Measurements from ENCODE around the gene FFAR3.
"Not testable (repeated sequence)": the region's sequence is repeated elsewhere in the genome, so short reads cannot be mapped to it uniquely, and the experiment has no call there.

The FFAR3 gene

DNA sequence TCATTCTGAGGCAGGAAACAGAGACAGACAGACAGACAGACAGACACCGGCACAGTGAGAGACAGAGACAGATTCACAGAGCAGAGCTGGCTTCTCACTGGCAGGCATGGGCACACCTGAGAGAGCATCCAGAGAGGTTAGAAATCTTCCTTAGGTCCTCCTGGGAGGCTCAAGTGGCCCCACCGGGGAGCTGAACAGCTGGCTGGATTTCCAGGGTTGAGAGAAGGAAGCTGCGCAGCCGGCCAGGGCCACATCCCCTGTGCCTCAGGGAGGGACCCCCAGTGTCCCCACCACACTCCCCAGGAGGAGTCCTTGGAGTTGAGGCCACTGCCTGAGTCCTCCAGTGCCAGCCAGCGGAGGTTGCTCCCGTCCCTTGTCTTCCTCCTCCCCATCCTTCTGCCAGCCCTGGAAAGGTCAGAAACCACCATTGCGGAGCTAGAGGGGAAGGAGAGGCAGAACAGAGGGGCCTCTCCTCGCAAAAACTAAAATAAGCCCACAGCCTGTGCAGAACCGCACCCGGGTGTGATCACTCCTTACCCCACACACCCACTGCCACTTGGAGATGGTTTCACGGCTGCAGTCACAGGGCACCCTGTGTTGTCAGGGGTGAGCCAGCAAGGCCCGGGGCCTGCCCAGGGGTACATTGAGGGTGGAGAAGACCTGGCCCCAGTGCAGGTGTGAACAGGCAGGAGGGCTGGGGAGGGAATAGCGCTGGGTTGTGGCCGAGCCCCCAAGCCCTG, 4.2 kb downstream of the FFAR3 start:
- Histone ChIP-seq H3K9ac (ENCODE audit: low read length in 2 of 2) (no peak overlapping the region), H3K4me3 (ENCODE audit: low read length in 2 of 2) (no peak overlapping the region), H3K4me1 (ENCODE audit: control insufficient read depth, insufficient read depth, low read length) (no peaks in the 10 kb centered on the region), H3K9me3 (ENCODE audit: control insufficient read depth in 2 of 2, low read length in 2 of 2) (no peaks in the 10 kb centered on the region), H3K36me3 (ENCODE audit: control insufficient read depth in 2 of 2, insufficient read depth in 2 of 2, low read length in 2 of 2) (no peaks in the 10 kb centered on the region), H3K27ac (ENCODE audit: low read length) (no peak overlapping the region), H3K27me3 (ENCODE audit: control insufficient read depth in 1 of 2, insufficient read depth in 2 of 2, low read length in 2 of 2) (peaks cover 0 to 7% of the 10 kb centered on the region in 2 donors)

DNA sequence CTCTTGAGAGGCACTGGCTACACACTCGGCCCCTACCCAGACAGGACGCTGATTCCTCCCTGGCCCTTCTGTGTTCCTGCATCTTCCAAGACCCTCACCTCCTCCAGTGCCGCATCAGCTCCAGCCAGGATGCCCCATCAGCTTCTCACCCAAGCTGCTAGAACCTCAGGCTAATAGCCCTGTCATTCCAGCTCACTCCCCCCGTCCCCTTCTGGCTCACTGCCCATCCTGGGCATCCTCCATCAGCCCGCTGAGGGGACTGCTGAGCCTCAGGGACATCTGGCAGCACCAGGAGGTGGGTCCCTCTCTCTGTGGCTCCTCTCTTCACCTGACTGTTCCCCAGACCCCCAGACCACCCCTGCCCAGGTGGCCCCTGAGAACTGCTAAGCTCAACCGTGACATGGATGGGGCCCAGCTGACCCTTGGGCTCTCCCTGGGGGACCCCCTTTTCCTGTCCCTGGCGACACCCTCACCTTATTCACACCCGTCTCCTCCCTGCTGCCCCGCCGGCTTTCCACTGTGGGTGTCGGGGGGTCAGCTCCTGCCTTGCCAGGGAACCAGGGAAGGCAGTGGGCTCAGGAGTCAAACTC, 4.8 kb downstream of the FFAR3 start:
- H3K27me3 ChIP-seq (ENCODE audit: control insufficient read depth in 1 of 2, insufficient read depth in 2 of 2, low read length in 2 of 2), result peaks cover 0 to 6% of the 10 kb centered on the region in 2 donors
- H3K4me1 ChIP-seq (ENCODE audit: control insufficient read depth, insufficient read depth, low read length), result no peaks in the 10 kb centered on the region
- H3K9me3 ChIP-seq (ENCODE audit: control insufficient read depth in 2 of 2, low read length in 2 of 2), result no peaks in the 10 kb centered on the region
- no peak overlapping the region for H3K27ac ChIP-seq (ENCODE audit: low read length)
- H3K9ac ChIP-seq (ENCODE audit: low read length in 2 of 2), result no peak overlapping the region
- H3K36me3 ChIP-seq (ENCODE audit: control insufficient read depth in 2 of 2, insufficient read depth in 2 of 2, low read length in 2 of 2), result no peaks in the 10 kb centered on the region
- no peak overlapping the region for H3K4me3 ChIP-seq (ENCODE audit: low read length in 2 of 2)

GRCh38 chr19:35363711-35364425, 5.6 kb downstream of the FFAR3 start:
- H3K4me1 ChIP-seq (ENCODE audit: control insufficient read depth, insufficient read depth, low read length), result no peaks in the 10 kb centered on the region
- H3K9me3 ChIP-seq (ENCODE audit: control insufficient read depth in 2 of 2, low read length in 2 of 2), result no peaks in the 10 kb centered on the region
- H3K27ac ChIP-seq (ENCODE audit: low read length), result no peak overlapping the region
- H3K27me3 ChIP-seq (ENCODE audit: control insufficient read depth in 1 of 2, insufficient read depth in 2 of 2, low read length in 2 of 2), result peaks cover 0 to 3% of the 10 kb centered on the region in 2 donors
- H3K36me3 ChIP-seq (ENCODE audit: control insufficient read depth in 2 of 2, insufficient read depth in 2 of 2, low read length in 2 of 2), result no peaks in the 10 kb centered on the region
- H3K4me3 ChIP-seq (ENCODE audit: low read length in 2 of 2), result no peak overlapping the region
- no peak overlapping the region for H3K9ac ChIP-seq (ENCODE audit: low read length in 2 of 2)

DNA sequence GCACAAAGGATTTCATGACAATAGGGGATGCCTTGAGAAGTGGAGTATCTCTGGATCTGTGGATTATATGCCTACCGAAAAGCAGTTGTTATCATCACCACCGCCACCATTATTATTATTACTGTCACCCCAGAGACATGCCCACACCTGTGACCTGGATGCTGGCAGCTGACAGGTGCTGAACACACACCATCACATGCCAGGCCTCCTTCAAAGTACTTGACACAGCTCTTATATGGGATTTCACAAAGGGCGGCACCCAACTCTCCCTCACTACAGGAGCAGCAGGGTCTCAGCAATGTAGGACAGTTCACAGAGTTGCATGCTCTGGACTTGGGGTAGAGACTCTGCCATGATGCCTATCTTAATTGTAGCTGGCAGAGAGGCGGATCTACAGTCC, 7.0 kb downstream of the FFAR3 start:
- Histone ChIP-seq H3K36me3 (ENCODE audit: control insufficient read depth in 2 of 2, insufficient read depth in 2 of 2, low read length in 2 of 2) (no peaks in the 10 kb centered on the region), H3K4me1 (ENCODE audit: control insufficient read depth, insufficient read depth, low read length) (no peaks in the 10 kb centered on the region), H3K9ac (ENCODE audit: low read length in 2 of 2) (no peak overlapping the region), H3K27ac (ENCODE audit: low read length) (no peak overlapping the region), H3K27me3 (ENCODE audit: control insufficient read depth in 1 of 2, insufficient read depth in 2 of 2, low read length in 2 of 2) (peaks cover 0 to 3% of the 10 kb centered on the region in 2 donors), H3K4me3 (ENCODE audit: low read length in 2 of 2) (no peak overlapping the region), H3K9me3 (ENCODE audit: control insufficient read depth in 2 of 2, low read length in 2 of 2) (peaks cover 0 to 3% of the 10 kb centered on the region in 2 donors)

GRCh38 chr19:35368378-35368777, 10.1 kb downstream of the FFAR3 start:
- Histone ChIP-seq H3K9ac (ENCODE audit: low read length in 2 of 2) (no peak overlapping the region), H3K4me3 (ENCODE audit: low read length in 2 of 2) (no peak overlapping the region), H3K27ac (ENCODE audit: low read length) (no peak overlapping the region), H3K27me3 (ENCODE audit: control insufficient read depth in 1 of 2, insufficient read depth in 2 of 2, low read length in 2 of 2) (peaks cover 0 to 2% of the 10 kb centered on the region in 2 donors), H3K36me3 (ENCODE audit: control insufficient read depth in 2 of 2, insufficient read depth in 2 of 2, low read length in 2 of 2) (no peaks in the 10 kb centered on the region), H3K4me1 (ENCODE audit: control insufficient read depth, insufficient read depth, low read length) (no peaks in the 10 kb centered on the region), H3K9me3 (ENCODE audit: control insufficient read depth in 2 of 2, low read length in 2 of 2) (peaks cover 0 to 3% of the 10 kb centered on the region in 2 donors)

DNA sequence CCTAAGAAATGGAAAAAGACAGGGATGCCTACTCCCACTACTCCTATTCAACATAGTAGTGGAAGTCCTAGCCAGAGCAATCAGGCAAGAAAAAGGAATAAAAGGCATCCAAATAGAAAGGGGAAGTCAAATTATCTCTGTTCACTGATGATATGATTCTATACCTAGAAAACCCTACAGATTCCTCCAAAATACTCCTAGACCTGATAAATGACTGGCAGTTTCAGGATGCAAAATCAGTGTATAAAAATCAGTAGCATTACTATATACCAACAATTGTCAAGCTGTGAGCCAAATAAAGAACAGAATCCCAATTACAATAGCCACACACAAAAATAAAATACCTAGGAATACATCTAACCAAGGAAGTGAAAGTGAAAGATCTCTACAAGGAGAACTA, 11.3 kb downstream of the FFAR3 start:
- Histone ChIP-seq H3K4me1 (ENCODE audit: control insufficient read depth, insufficient read depth, low read length) (no peaks in the 10 kb centered on the region), H3K27ac (ENCODE audit: low read length) (no peak overlapping the region), H3K27me3 (ENCODE audit: control insufficient read depth in 1 of 2, insufficient read depth in 2 of 2, low read length in 2 of 2) (peaks cover 0 to 2% of the 10 kb centered on the region in 2 donors), H3K4me3 (ENCODE audit: low read length in 2 of 2) (no peak overlapping the region), H3K9me3 (ENCODE audit: control insufficient read depth in 2 of 2, low read length in 2 of 2) (peaks cover 0 to 3% of the 10 kb centered on the region in 2 donors), H3K9ac (ENCODE audit: low read length in 2 of 2) (no peak overlapping the region), H3K36me3 (ENCODE audit: control insufficient read depth in 2 of 2, insufficient read depth in 2 of 2, low read length in 2 of 2) (no peaks in the 10 kb centered on the region)

GRCh38 chr19:35370722-35371121, 12.5 kb downstream of the FFAR3 start, which contains the start of gene GPR42:
Gene GPR42, plus strand, starts transcription at chr19:35371068. Its CDS starts 292 bp downstream, at chr19:35371360.
- Histone ChIP-seq H3K4me1 (ENCODE audit: control insufficient read depth, insufficient read depth, low read length) (no peaks in the 10 kb centered on the region), H3K9ac (ENCODE audit: low read length in 2 of 2) (no peak within 1 kb of the TSS), H3K9me3 (ENCODE audit: control insufficient read depth in 2 of 2, low read length in 2 of 2) (peaks cover 0 to 3% of the 10 kb centered on the region in 2 donors), H3K36me3 (ENCODE audit: control insufficient read depth in 2 of 2, insufficient read depth in 2 of 2, low read length in 2 of 2) (no peaks in the 10 kb centered on the region), H3K27ac (ENCODE audit: low read length) (no peak within 1 kb of the TSS), H3K4me3 (ENCODE audit: low read length in 2 of 2) (no peak within 1 kb of the TSS), H3K27me3 (ENCODE audit: control insufficient read depth in 1 of 2, insufficient read depth in 2 of 2, low read length in 2 of 2) (peaks cover 0 to under 1% of the 10 kb centered on the region in 2 donors)

DNA sequence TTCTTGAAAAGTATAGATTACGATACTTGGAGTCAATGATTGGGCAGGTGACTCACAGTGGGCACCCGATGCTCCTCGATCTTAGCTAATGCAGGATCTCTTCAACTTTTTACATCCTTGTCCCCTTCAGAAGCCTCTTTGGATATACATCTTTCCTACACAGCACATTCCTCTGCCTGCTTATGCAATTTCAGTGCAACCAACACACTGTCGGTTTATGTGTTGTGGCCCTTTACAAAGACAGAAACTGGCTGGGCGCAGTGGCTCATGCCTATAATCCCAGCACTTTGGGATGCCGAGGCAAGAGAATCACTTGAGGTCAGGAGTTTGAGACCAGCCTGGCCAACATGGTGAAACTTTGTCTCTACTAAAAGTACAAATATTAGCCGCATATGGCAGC, 15.2 kb downstream of the FFAR3 start:
- Histone ChIP-seq H3K36me3 (ENCODE audit: control insufficient read depth in 2 of 2, insufficient read depth in 2 of 2, low read length in 2 of 2) (no peaks in the 10 kb centered on the region), H3K9me3 (ENCODE audit: control insufficient read depth in 2 of 2, low read length in 2 of 2) (peaks cover 0 to 5% of the 10 kb centered on the region in 2 donors), H3K9ac (ENCODE audit: low read length in 2 of 2) (no peak overlapping the region), H3K27me3 (ENCODE audit: control insufficient read depth in 1 of 2, insufficient read depth in 2 of 2, low read length in 2 of 2) (no peaks in the 10 kb centered on the region), H3K27ac (ENCODE audit: low read length) (no peak overlapping the region), H3K4me1 (ENCODE audit: control insufficient read depth, insufficient read depth, low read length) (no peaks in the 10 kb centered on the region), H3K4me3 (ENCODE audit: low read length in 2 of 2) (no peak overlapping the region)

- H3K4me1 ChIP-seq (ENCODE audit: control insufficient read depth, insufficient read depth, low read length); H3K9ac ChIP-seq (ENCODE audit: low read length in 2 of 2); H3K9me3 ChIP-seq (ENCODE audit: control insufficient read depth in 2 of 2, low read length in 2 of 2); H3K27ac ChIP-seq (ENCODE audit: low read length); H3K4me3 ChIP-seq (ENCODE audit: low read length in 2 of 2); H3K27me3 ChIP-seq (ENCODE audit: control insufficient read depth in 1 of 2, insufficient read depth in 2 of 2, low read length in 2 of 2); H3K36me3 ChIP-seq (ENCODE audit: control insufficient read depth in 2 of 2, insufficient read depth in 2 of 2, low read length in 2 of 2): not testable (repeated sequence)
Observed at GRCh38 chr19:35374031-35374430, 15.8 kb downstream of the FFAR3 start.

DNA sequence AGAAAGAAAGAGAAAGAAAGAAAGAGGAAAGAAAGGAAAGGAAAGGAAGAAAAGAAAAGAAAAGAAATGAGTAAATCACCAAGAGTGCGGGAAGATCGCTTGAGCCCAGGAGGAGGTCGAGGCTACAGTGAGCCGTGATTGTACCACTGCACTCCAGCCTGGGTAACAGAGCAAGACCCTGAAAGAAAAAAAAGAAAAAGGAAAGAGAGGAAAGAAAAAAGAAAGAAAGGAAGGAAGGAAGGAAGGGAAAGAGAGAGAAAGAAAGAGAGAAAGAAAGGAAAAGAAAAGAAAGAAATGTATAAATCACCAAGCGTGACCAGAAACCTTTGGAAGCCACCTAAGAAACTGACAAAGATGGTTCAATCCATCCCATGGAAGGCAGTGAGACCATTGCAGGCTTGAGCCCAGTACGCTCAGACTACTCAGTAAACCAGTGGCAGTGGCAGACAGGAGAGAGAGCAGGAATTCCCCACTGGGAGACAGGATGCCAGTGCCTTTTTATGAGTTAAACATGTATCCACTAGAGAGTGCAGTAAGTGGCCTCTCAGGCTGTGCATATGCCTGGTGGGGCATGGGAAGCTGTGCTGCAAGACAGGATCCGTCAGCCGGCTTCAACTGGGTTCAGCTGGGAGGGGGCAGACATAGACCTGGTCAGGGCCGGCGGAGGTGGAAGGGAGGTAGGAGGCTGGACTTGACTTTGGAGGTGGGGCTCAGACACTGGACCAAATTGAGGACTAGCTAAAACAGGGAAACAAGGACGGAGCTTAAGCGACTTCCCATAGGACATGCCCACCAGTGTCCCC, 17.4 kb downstream of the FFAR3 start:
- Histone ChIP-seq H3K4me3 (ENCODE audit: low read length in 2 of 2) (no peak overlapping the region), H3K4me1 (ENCODE audit: control insufficient read depth, insufficient read depth, low read length) (no peaks in the 10 kb centered on the region), H3K9ac (ENCODE audit: low read length in 2 of 2) (no peak overlapping the region), H3K27me3 (ENCODE audit: control insufficient read depth in 1 of 2, insufficient read depth in 2 of 2, low read length in 2 of 2) (no peaks in the 10 kb centered on the region), H3K36me3 (ENCODE audit: control insufficient read depth in 2 of 2, insufficient read depth in 2 of 2, low read length in 2 of 2) (no peaks in the 10 kb centered on the region), H3K27ac (ENCODE audit: low read length) (no peak overlapping the region), H3K9me3 (ENCODE audit: control insufficient read depth in 2 of 2, low read length in 2 of 2) (peaks cover 0 to 4% of the 10 kb centered on the region in 2 donors)

All from stomach smooth muscle (tissue), 2 donors.